A172 (cell line): ENCODE results near the gene PDIA6. TPM values are rescaled to one million over a fixed set of nuclear protein-coding genes. Genes with fewer than 3 reads are reported as not detected.
"Not testable (repeated sequence)": the region's sequence is repeated elsewhere in the genome, so short reads cannot be mapped to it uniquely, and the experiment has no call there.

Source experiments
- DNase-seq: peaks from one replicate; pipeline ENCODE4 v3.0.0-alpha.2; 2015; ENCODE audit warnings: low spot score
- total RNA-seq: library from RNA; depleted of rRNA; stranded (reverse); fragments of >200 nt; shearing (Covaris generic); gene quantifications from 2 replicates; pipeline ENCODE4 v1.2.3, GENCODE V29; 2014

PDIA6 gene
- total RNA-seq, 1 experiment from 2014 or later = 492 TPM

- DNase-seq = not testable (repeated sequence)
Observed at GRCh38 chr2:10780821-10781220, 31.8 kb downstream of the PDIA6 start.

- no peak for DNase-seq
Observed at GRCh38 chr2:10780491-10780820, 32.1 kb downstream of the PDIA6 start.

GRCh38 chr2:10779776-10780490 lies 32.7 kb downstream of the PDIA6 start:
- no peak for DNase-seq

- DNase-seq = no peak
Observed at GRCh38 chr2:10778724-10779115, 33.9 kb downstream of the PDIA6 start.

GRCh38 chr2:10777842-10778723 lies 34.5 kb downstream of the PDIA6 start:
- DNase-seq = no peak

GRCh38 chr2:10777111-10777841 lies 35.3 kb downstream of the PDIA6 start:
- DNase-seq = no peak

GRCh38 chr2:10776231-10776977 lies 36.2 kb downstream of the PDIA6 start:
- DNase-seq = no peak

GRCh38 chr2:10775831-10776230 lies 36.8 kb downstream of the PDIA6 start:
- DNase-seq = no peak

- no peak for DNase-seq
Observed at GRCh38 chr2:10775021-10775780, 37.4 kb downstream of the PDIA6 start.

GRCh38 chr2:10774394-10774793 lies 38.2 kb downstream of the PDIA6 start:
- DNase-seq = no peak

GRCh38 chr2:10773821-10774341 lies 38.7 kb downstream of the PDIA6 start:
- no peak for DNase-seq

GRCh38 chr2:10772868-10773215 lies 39.7 kb downstream of the PDIA6 start:
- no peak for DNase-seq

GRCh38 chr2:10772201-10772867 lies 40.3 kb downstream of the PDIA6 start:
- no peak for DNase-seq

GRCh38 chr2:10771786-10772185 lies 40.8 kb downstream of the PDIA6 start:
- no peak for DNase-seq

- DNase-seq = no peak
Observed at GRCh38 chr2:10770956-10771750, 41.4 kb downstream of the PDIA6 start.

GRCh38 chr2:10768063-10768507 lies 44.5 kb downstream of the PDIA6 start:
- no peak for DNase-seq

GRCh38 chr2:10765914-10766313 lies 46.7 kb downstream of the PDIA6 start:
- no peak for DNase-seq

- no peak for DNase-seq
Observed at GRCh38 chr2:10765461-10765860, 47.1 kb downstream of the PDIA6 start.

- no peak for DNase-seq
Observed at GRCh38 chr2:10764896-10765295, 47.7 kb downstream of the PDIA6 start.
